ENCODE measurements around the gene DECR2.

The DECR2 gene

GRCh38 chr16:404971-405486 lies 3.3 kb downstream of the DECR2 start:
- H3K4me1 ChIP-seq (ENCODE audit: insufficient read depth, low read length, poor library complexity, severe bottlenecking), result no peaks in the 10 kb centered on the region
- no peak overlapping the region for H2AFZ ChIP-seq (ENCODE audit: low read length)
- no peaks in the 10 kb centered on the region for H3K36me3 ChIP-seq (ENCODE audit: insufficient read depth, low read length)

GRCh38 chr16:405548-406506 lies 4.1 kb downstream of the DECR2 start:
- H3K9me3 ChIP-seq (ENCODE audit: insufficient read depth, low read depth, low read length), result no peaks in the 10 kb centered on the region
- H3K79me2 ChIP-seq (ENCODE audit: insufficient read depth, low read length), result no peaks in the 10 kb centered on the region
- no peak overlapping the region for H3K9ac ChIP-seq (ENCODE audit: low read depth, low read length, poor library complexity, severe bottlenecking)
- no peaks in the 10 kb centered on the region for H3K27me3 ChIP-seq (ENCODE audit: insufficient read depth, low read length, poor library complexity, severe bottlenecking)
- no peak overlapping the region for H3K4me2 ChIP-seq (ENCODE audit: low read depth, low read length, poor library complexity, severe bottlenecking)
- TF ChIP-seq CTCF (conservative IDR thresholded peaks at IDR 0.05; ENCODE audit: low read length), result no peak
- no peak for TF ChIP-seq EZH2phosphoT487 (IDR thresholded peaks at IDR 0.05; ENCODE audit: borderline replicate concordance)
- H2AFZ ChIP-seq (ENCODE audit: low read length), result no peak overlapping the region
- no peaks in the 10 kb centered on the region for H3K36me3 ChIP-seq (ENCODE audit: insufficient read depth, low read length)
- no peaks in the 10 kb centered on the region for H3F3A ChIP-seq (ENCODE audit: low read depth)
- H3K9me2 ChIP-seq (replicated peaks; ENCODE audit: low read depth, low read length), result no peaks in the 10 kb centered on the region
- no peaks in the 10 kb centered on the region for H3K4me1 ChIP-seq (ENCODE audit: insufficient read depth, low read length, poor library complexity, severe bottlenecking)
- no peaks in the 10 kb centered on the region for H4K20me1 ChIP-seq (ENCODE audit: insufficient read depth, low read length, poor library complexity, severe bottlenecking)
- H3K4me3 ChIP-seq (ENCODE audit: low read length, poor library complexity, severe bottlenecking), result no peak overlapping the region

More at GRCh38 chr16:404971-405486, 3.3 kb downstream of the DECR2 start:
- Histone ChIP-seq H4K20me1 (ENCODE audit: insufficient read depth, low read length, poor library complexity, severe bottlenecking) (no peaks in the 10 kb centered on the region), H3F3A (ENCODE audit: low read depth) (no peaks in the 10 kb centered on the region), H3K9me2 (replicated peaks; ENCODE audit: low read depth, low read length) (no peaks in the 10 kb centered on the region), H3K9me3 (ENCODE audit: insufficient read depth, low read depth, low read length) (no peaks in the 10 kb centered on the region), H3K4me2 (ENCODE audit: low read depth, low read length, poor library complexity, severe bottlenecking) (no peak overlapping the region), H3K4me3 (ENCODE audit: low read length, poor library complexity, severe bottlenecking) (no peak overlapping the region), H3K9ac (ENCODE audit: low read depth, low read length, poor library complexity, severe bottlenecking) (no peak overlapping the region), H3K79me2 (ENCODE audit: insufficient read depth, low read length) (no peaks in the 10 kb centered on the region), H3K27me3 (ENCODE audit: insufficient read depth, low read length, poor library complexity, severe bottlenecking) (no peaks in the 10 kb centered on the region)
- TF ChIP-seq EZH2phosphoT487 (IDR thresholded peaks at IDR 0.05; ENCODE audit: borderline replicate concordance) (no peak), CTCF (conservative IDR thresholded peaks at IDR 0.05; ENCODE audit: low read length) (no peak)

- H3K4me1 ChIP-seq (ENCODE audit: insufficient read depth, low read length, poor library complexity, severe bottlenecking), result no peaks in the 10 kb centered on the region
- H3K36me3 ChIP-seq (ENCODE audit: insufficient read depth, low read length), result no peaks in the 10 kb centered on the region
- no peaks in the 10 kb centered on the region for H3K9me2 ChIP-seq (replicated peaks; ENCODE audit: low read depth, low read length)
These were observed 5.6 kb downstream of the DECR2 start for GRCh38 chr16:407253-407652.

More at GRCh38 chr16:407253-407652, 5.6 kb downstream of the DECR2 start:
- TF ChIP-seq CTCF (conservative IDR thresholded peaks at IDR 0.05; ENCODE audit: low read length) (no peak), EZH2phosphoT487 (IDR thresholded peaks at IDR 0.05; ENCODE audit: borderline replicate concordance) (no peak)
- H3K9me3 ChIP-seq (ENCODE audit: insufficient read depth, low read depth, low read length), result no peaks in the 10 kb centered on the region
- H3K4me2 ChIP-seq (ENCODE audit: low read depth, low read length, poor library complexity, severe bottlenecking), result no peak overlapping the region
- H3F3A ChIP-seq (ENCODE audit: low read depth), result no peaks in the 10 kb centered on the region
- no peaks in the 10 kb centered on the region for H3K27me3 ChIP-seq (ENCODE audit: insufficient read depth, low read length, poor library complexity, severe bottlenecking)
- no peak overlapping the region for H2AFZ ChIP-seq (ENCODE audit: low read length)
- H4K20me1 ChIP-seq (ENCODE audit: insufficient read depth, low read length, poor library complexity, severe bottlenecking), result no peaks in the 10 kb centered on the region
- no peaks in the 10 kb centered on the region for H3K79me2 ChIP-seq (ENCODE audit: insufficient read depth, low read length)
- no peak overlapping the region for H3K9ac ChIP-seq (ENCODE audit: low read depth, low read length, poor library complexity, severe bottlenecking)
- no peak overlapping the region for H3K4me3 ChIP-seq (ENCODE audit: low read length, poor library complexity, severe bottlenecking)

Data from Loucy (cell line).